ENCODE data around the gene TEX52. TPM values are rescaled to one million over a fixed set of nuclear protein-coding genes. Genes with fewer than 3 reads are reported as not detected.
"Not testable (repeated sequence)": the region's sequence is repeated elsewhere in the genome, so short reads cannot be mapped to it uniquely, and the experiment has no call there.

Gene TEX52
- total RNA-seq, 2 donors from 2014 or later = not detected

DNA sequence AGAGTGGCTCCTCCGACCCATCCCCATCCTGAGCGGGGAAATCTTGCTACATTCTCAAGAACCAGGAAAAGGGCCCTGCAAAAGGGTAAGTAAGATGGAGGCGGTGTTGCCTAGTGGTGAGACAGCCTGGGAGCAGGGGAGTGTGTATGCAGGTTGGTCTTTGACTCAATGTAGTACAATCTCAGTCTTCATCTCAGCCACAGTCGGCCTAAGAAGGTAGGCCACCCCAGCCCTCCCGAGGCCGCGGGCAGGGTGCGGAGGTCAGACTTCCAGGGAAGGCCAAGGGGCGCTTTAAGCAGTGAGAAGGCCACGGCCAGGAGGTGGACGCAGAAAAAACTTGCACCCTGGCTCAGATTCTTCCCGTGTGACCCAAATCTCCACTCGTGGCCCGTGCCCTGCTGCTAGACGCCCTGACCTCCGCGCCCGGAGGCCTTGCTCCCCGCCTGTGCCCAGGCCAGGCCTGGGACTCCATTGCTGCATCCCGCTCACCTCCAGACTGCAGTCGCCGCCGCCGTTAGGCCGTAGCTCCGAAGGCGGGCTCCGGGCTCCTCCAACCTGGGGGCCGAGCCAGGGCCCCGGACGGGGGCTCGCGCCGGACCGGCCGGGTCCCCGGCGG is 19.7 kb upstream of the TEX52 start:
- ATAC-seq (peak; percentile 67), DNase-seq (no peak)
- intact Hi-C loops (cut with DNase I, micrococcal nuclease) = no loop called here

DNA sequence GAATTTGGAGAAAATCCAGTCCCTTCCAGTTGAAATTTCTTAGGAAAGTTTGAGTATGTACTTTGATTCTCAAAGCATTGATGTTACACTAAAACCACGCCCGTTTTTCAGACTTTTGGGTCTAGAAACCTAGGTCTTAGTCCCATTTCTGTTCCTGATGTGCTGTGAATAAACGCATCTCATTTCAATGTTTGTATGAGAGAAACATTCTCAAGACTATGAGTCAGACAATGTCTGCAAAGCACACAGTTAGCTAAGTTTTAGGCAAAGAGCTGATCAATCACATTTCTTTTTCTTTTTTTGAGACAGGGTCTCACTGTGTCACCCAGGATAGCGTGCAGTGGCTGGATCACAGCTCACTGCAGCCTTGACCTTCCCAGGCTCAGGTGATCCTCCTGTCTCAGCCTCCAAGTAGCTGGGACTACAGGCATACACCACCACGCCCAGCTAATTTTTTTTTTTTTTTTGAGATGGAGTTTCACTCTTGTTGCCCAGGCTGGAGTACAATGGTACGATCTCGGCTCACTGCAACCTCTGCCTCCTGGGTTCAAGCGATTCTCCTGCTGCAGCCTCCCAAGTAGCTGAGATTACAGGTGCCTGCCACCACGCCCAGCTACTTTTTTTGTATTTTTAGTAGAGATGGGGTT is 12.3 kb upstream of the TEX52 start:
- ATAC-seq, DNase-seq: not testable (repeated sequence)
- intact Hi-C loops (cut with DNase I, micrococcal nuclease) = loop anchor here in 1 of 2 donors (10.0 kb wide), 1 partner anchor 166 kb away; no protein-coding TSS in a partner anchor

DNA sequence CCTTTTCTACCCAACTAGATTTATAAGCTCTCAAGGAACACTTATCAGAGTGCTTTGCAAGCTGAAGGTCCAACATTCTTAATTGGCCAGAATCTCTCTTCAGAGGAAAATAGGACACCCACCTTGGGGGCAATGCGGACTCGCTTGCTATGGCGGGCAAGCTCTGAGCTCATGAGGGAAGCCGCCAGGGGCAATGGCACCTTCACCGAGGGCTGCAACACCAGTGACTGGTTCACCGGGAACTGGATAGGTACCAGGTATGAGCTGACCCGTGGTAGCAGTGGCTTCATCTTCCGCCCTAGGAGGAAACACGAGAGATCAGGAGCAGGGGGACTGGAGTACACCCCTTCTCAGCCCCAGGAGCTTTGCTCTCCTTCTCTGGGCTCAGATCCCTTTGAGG is 7.4 kb upstream of the TEX52 start:
- intact Hi-C loops (cut with DNase I, micrococcal nuclease) = loop anchor here in 1 of 2 donors (10.0 kb wide), 1 partner anchor 171 kb away; no protein-coding TSS in a partner anchor
- no peak for ATAC-seq

DNA sequence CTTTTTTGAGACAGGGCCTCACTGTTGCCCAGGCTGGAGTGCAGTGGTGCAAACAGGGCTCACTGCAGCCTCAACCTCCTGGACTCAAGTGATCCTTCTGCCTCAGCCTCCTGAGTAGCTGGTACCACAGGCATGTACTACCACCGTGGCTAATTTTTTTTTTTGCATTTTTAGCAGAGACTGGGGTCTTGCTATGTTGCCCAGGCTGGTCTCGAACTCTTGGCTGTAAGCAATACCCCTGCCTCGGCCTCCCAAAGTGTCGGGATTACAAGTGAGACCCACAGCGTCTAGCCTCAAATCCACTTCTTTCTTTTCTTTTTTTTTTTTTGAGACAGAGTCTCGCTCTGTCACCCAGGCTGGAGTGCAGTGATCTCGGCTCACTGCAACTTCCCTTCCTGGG is 6.6 kb upstream of the TEX52 start:
- intact Hi-C loops (cut with DNase I, micrococcal nuclease) = loop anchor here in 1 of 2 donors (10.0 kb wide), 1 partner anchor 171 kb away; no protein-coding TSS in a partner anchor
- not testable (repeated sequence) for ATAC-seq, DNase-seq

More for the DNA sequence above, 7.4 kb upstream of the TEX52 start:
- no peak for DNase-seq

- intact Hi-C loops (cut with DNase I, micrococcal nuclease) = loop anchor here in 1 of 2 donors (10.0 kb wide), 1 partner anchor 172 kb away; no protein-coding TSS in a partner anchor
- no peak for ATAC-seq
- DNase-seq = no peak
Measured at GRCh38 chr12:2862876-2863275, 6.0 kb upstream of the TEX52 start.

- intact Hi-C loops (cut with DNase I, micrococcal nuclease) = loop anchor here in 1 of 2 donors (10.0 kb wide), 1 partner anchor 175 kb away; no protein-coding TSS in a partner anchor
- DNase-seq = no peak
- ATAC-seq = no peak
Measured at GRCh38 chr12:2860170-2860569, 3.3 kb upstream of the TEX52 start.

GRCh38 chr12:2858944-2859421 is 2.1 kb upstream of the TEX52 start:
- ATAC-seq (no peak), DNase-seq (no peak)
- intact Hi-C loops (cut with DNase I, micrococcal nuclease) = no loop called here

GRCh38 chr12:2858334-2858733 is 1.5 kb upstream of the TEX52 start:
- DNase-seq = no peak
- ATAC-seq = no peak
- intact Hi-C loops (cut with DNase I, micrococcal nuclease) = no loop called here

- no peak for DNase-seq
- intact Hi-C loops (cut with DNase I, micrococcal nuclease) = no loop called here
- ATAC-seq = no peak
Measured at GRCh38 chr12:2857576-2857975, 737 bp upstream of the TEX52 start.

DNA sequence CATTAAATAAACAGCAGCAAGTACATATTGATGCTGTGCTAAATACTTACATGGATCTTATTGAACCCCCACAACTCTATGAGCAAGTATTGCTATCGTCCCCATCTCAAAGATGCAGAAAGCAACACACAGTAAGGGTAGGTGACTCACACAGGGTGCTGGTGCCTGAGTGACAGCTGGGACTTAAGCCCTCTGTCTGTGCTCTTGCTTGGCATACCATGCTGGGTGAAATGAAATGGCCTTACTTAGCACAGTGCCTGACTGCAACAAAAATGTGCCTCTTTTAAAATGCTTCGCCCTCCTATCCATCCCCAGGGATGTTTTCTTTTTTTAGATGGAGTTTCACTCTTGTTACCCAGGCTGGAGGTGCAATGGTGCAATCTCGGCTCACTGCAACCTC is 788 bp downstream of the TEX52 start:
- ATAC-seq (no peak), DNase-seq (no peak)
- intact Hi-C loops (cut with DNase I, micrococcal nuclease) = no loop called here

DNA sequence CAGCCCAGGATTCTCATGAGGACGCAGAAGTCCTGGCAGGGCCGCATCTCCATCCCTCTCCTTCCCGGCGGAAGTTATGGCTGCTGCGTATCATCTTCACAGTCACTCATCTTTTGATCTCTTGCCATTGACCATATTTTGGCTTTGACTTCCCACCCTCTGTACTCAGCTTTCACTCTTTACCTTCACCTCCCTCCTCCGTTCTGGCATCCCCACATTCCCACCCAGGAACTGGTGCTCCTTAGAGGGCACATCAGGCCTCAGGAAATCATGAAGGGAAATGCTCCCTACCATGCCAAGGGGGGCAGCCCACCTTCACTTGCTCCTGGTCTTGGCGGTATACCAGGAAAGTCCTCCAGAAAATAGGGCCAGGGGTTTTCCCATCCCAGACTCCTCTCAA is 1.3 kb downstream of the TEX52 start:
- intact Hi-C loops (cut with DNase I, micrococcal nuclease) = no loop called here
- ATAC-seq = no peak

DNA sequence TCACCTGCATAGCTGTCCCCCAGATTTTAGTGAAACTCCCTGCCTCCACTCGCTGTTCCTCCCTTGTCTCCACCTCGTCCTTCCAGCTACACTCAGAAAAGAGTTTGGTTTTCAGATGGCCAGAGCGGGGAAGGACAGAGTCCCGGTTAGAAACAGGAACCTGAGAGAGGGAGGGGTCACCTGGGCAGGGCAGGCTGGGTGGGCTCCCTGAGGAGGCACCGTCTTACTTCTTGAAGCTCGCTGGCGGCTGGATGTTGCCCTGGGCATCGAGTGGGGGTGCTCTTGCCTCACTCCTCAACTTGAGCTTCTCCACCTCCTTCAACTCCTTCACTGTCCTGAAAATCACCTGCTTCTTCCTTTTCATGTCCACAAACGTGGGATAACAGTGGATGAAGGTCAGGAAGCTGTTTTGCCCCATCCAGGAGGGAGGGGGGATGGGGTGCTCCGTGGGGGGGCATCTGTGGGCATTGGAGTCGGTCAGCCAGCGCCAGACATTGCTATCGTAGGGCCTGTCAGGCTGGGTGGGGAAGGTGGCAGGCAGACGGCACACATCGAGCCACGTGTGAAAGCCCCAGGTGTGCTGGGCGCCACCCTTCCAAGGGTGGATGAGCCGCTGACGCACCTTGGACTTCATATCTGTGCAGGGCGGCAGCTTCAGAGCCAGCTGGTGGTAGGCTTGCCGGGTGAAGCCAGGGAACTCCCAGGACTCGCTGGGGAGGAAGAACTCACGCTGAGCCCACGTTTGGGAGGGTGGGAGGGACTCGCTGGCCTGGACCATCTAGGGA is 2.0 kb downstream of the TEX52 start:
- intact Hi-C loops (cut with DNase I, micrococcal nuclease) = no loop called here
- peak; percentile 97 for ATAC-seq
- DNase-seq = peak; percentile 87 to 89

More for the DNA sequence above, 1.3 kb downstream of the TEX52 start:
- no peak for DNase-seq

- intact Hi-C loops (cut with DNase I, micrococcal nuclease) = no loop called here
- ATAC-seq = peak; percentile 54
- DNase-seq = peak; percentile 61 to 81
Measured at GRCh38 chr12:2853626-2854025, 3.2 kb downstream of the TEX52 start.

- DNase-seq = no peak
- no peak for ATAC-seq
- intact Hi-C loops (cut with DNase I, micrococcal nuclease) = no loop called here
Measured at GRCh38 chr12:2851931-2852330, 4.9 kb downstream of the TEX52 start.

- intact Hi-C loops (cut with DNase I, micrococcal nuclease) = no loop called here
- ATAC-seq = no peak
- no peak for DNase-seq
Measured at GRCh38 chr12:2845280-2845679, 11.6 kb downstream of the TEX52 start.

GRCh38 chr12:2844786-2845185 is 12.1 kb downstream of the TEX52 start:
- no peak for ATAC-seq
- intact Hi-C loops (cut with DNase I, micrococcal nuclease) = no loop called here
- no peak for DNase-seq

- DNase-seq (no peak), ATAC-seq (no peak)
- intact Hi-C loops (cut with DNase I, micrococcal nuclease) = no loop called here
Measured at GRCh38 chr12:2842948-2843347, 13.9 kb downstream of the TEX52 start.

DNA sequence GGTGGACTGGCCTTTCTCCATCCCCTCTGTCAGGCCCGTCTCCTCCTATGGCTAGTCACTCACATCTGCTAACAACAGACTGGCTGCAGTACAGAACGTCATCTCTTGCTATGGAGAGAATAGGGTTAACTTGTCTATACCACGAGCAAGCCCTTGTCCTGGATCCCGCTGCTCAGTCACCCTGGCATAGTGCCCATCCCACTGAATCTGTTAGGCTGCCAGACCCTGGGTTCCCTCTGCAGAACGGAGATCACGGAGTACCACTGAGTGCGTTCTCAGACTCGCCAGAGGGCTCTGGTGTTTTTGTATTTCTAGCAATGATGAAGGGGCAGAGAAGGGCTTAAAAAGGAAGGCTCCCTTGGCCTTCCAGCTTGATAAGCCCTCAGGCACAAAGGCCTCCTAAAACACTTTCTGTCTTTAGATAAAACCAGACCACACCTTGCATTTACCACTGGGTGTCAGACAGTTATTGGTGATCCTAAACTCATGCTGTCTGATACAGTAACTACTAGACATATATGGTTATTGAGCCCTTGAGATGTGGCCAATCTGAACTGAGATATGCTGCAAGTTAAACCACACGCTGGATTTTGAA is 15.7 kb downstream of the TEX52 start:
- intact Hi-C loops (cut with DNase I, micrococcal nuclease) = no loop called here
- ATAC-seq = no peak
- DNase-seq = no peak

- intact Hi-C loops (cut with DNase I, micrococcal nuclease) = no loop called here
- ATAC-seq = no peak
Measured at GRCh38 chr12:2836574-2836973, 20.3 kb downstream of the TEX52 start.

More at GRCh38 chr12:2836574-2836973, 20.3 kb downstream of the TEX52 start:
- no peak for DNase-seq

Data from left colon (tissue), 2 donors.